Chondrocyte (in vitro differentiated cells): Measurements from ENCODE around the gene UBE2Q1. TPM values are rescaled to one million over a fixed set of nuclear protein-coding genes. Genes with fewer than 3 reads are reported as not detected.
A peak's percentile ranks its signal among the peaks of the same experiment; 100 is the strongest.

Source experiments
- DNase-seq: peaks from one replicate; pipeline ENCODE4 v3.0.0; 2021; ENCODE audit warnings: mixed read lengths, low spot score
- H3K27ac Mint-ChIP-seq: one replicate; pipeline ENCODE4 v1.8.0; 2021; ENCODE audit warnings: mild to moderate bottlenecking, moderate library complexity, mixed read lengths; ENCODE audit not compliant: unreplicated experiment
- H3K27me3 Mint-ChIP-seq: 2 replicates; pipeline ENCODE4 v1.8.0; 2021; ENCODE audit warnings: low read depth, mixed read lengths
- H3K36me3 Mint-ChIP-seq: 2 replicates; pipeline ENCODE4 v1.8.0; 2021; ENCODE audit warnings: low read depth, mixed read lengths
- H3K4me1 Mint-ChIP-seq: 2 replicates; pipeline ENCODE4 v1.8.0; 2021; ENCODE audit warnings: low read depth, mild to moderate bottlenecking, mixed read lengths
- H3K4me3 Mint-ChIP-seq: one replicate; pipeline ENCODE4 v1.8.0; 2021; ENCODE audit warnings: mild to moderate bottlenecking, moderate library complexity, mixed read lengths; ENCODE audit not compliant: unreplicated experiment
- H3K9me3 Mint-ChIP-seq: 2 replicates; pipeline ENCODE4 v1.8.0; 2021; ENCODE audit warnings: low read depth, mixed read lengths
- total RNA-seq: library from RNA; stranded (reverse); gene quantifications from 3 replicates; pipeline ENCODE4 v1.2.1, GENCODE V29; 2021
- TF ChIP-seq, protein P1 (sequence below): fragments of 200-600 bp; sonication (generic); IDR thresholded peaks from 2 replicates; pipeline ENCODE4 v1.5.0; 2021; ENCODE audit warnings: antibody characterized with exemption, mild to moderate bottlenecking, moderate library complexity

The UBE2Q1 gene
- total RNA-seq, 1 donor from 2014 or later = 92.6 TPM

DNA sequence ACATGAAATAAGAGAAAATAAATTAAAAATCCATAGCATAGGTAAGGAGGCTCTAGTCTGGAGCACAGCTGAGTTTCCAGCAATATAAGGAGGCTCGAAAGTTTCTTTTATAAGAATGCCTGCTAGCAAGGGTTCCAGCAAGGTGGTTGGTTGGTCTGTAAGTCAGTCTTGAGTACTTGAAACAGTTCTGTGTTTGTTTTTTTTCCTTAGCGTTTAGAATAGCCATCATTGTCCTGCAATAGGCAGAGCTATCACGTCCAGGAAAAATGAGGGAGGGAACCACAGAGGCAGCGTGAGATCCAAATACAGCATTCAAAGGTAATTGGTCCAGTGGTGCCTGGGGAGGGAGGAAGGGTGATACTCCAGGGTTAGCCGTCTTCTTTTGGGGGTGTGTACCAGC, 8.4 kb downstream of the UBE2Q1 start:
- no peak for DNase-seq
- Mint-ChIP-seq H3K4me1 (peaks cover 16% of the 10 kb centered on the region), H3K27ac (no peak overlapping the region)

DNA sequence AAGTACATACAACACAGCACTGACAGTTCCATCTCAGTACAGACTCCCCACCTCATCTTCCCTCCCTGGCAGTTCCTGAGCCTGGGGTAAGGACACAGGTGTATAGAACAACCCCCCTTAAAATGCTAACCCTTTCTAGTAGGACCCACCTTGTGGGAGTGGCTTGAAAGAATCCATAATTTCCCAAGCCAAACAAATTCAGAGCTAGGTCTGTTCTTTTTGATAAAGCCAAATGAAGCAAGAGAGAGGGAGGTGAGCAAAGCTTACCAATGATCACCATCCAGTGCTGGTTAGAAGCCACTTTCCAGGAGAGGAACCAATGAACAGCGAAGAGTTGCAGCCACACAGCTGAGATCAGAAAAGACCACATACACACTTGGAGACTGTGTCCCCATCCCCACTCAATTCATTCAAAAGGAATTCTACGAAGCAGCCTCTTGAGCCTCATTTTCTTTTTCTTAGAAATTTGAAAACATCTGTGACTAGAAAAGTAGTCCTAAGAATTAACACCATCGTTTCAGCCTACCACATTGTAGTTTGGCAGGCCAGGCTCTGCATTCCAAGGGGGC, 9.2 kb downstream of the UBE2Q1 start:
- H3K9me3 Mint-ChIP-seq = no peaks in the 10 kb centered on the region
- no peak overlapping the region for H3K4me3 Mint-ChIP-seq
- no peaks in the 10 kb centered on the region for H3K27me3 Mint-ChIP-seq
- TF ChIP-seq, protein P1, sequence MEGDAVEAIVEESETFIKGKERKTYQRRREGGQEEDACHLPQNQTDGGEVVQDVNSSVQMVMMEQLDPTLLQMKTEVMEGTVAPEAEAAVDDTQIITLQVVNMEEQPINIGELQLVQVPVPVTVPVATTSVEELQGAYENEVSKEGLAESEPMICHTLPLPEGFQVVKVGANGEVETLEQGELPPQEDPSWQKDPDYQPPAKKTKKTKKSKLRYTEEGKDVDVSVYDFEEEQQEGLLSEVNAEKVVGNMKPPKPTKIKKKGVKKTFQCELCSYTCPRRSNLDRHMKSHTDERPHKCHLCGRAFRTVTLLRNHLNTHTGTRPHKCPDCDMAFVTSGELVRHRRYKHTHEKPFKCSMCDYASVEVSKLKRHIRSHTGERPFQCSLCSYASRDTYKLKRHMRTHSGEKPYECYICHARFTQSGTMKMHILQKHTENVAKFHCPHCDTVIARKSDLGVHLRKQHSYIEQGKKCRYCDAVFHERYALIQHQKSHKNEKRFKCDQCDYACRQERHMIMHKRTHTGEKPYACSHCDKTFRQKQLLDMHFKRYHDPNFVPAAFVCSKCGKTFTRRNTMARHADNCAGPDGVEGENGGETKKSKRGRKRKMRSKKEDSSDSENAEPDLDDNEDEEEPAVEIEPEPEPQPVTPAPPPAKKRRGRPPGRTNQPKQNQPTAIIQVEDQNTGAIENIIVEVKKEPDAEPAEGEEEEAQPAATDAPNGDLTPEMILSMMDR = no peak
- peaks cover 15% of the 10 kb centered on the region for H3K4me1 Mint-ChIP-seq
- H3K27ac Mint-ChIP-seq = no peak overlapping the region
- no peak for DNase-seq
- H3K36me3 Mint-ChIP-seq = peaks cover 36% of the 10 kb centered on the region

More for the DNA sequence above, 8.4 kb downstream of the UBE2Q1 start:
- Mint-ChIP-seq H3K36me3 (peaks cover 42% of the 10 kb centered on the region), H3K4me3 (no peak overlapping the region), H3K27me3 (no peaks in the 10 kb centered on the region), H3K9me3 (no peaks in the 10 kb centered on the region)
- TF ChIP-seq, protein P1 = no peak

DNA sequence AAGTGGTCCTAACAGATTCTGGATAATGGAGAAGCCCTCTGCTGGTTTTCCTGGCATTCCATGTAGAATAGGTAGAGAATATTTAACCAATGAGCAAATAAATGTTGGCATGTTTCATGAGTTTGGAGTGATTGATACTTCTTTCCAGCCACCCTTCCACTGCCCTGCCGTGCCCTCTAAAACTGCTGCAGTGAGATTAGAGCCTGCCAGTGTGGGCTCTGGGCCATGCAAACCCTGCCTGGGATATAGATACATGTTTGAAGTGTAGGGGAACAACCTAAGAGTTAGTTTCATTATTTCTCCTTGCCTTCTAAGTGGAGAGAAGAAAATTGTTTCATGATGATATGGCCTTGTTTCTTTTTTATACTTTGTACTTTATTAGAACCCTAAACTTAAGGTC, 10.4 kb downstream of the UBE2Q1 start:
- Mint-ChIP-seq H3K27ac (no peak overlapping the region), H3K36me3 (peaks cover 27% of the 10 kb centered on the region), H3K27me3 (no peaks in the 10 kb centered on the region), H3K4me3 (no peak overlapping the region), H3K4me1 (peaks cover 8% of the 10 kb centered on the region), H3K9me3 (no peaks in the 10 kb centered on the region)
- no peak for DNase-seq
- TF ChIP-seq, protein P1 = no peak

DNA sequence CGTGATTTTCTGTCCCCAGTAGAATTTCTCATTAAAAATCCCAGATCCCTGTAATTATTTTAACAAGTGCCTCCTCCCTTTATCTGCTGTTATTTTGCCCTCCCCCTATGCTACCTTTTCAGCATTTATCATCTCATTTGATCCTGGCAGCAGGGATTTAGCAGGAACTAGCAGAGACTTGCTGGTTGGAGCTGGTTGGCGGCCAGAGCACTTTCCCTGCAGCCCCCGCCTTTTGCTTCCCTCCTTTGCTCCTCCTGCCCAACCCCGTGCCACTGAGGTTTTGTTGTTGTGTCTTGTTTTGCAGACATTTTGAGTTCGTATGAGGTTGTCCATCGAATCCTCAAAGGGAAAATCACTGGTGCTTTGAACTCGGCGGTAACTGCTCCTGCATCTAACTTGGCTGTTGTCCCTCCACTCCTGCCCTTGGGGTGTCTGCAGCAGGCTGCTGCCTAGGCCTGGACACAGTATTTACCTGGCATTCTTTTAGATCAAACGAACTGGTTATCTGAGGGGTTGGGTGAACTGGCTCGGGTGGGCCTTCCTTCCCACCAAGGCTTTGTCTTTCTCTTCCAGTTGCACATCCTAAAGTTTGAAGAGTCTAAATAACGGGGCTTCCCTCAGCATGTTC, 11.2 kb downstream of the UBE2Q1 start:
- TF ChIP-seq, protein P1 = no peak
- Mint-ChIP-seq H3K27ac (no peak overlapping the region), H3K4me1 (peaks cover 8% of the 10 kb centered on the region), H3K9me3 (no peaks in the 10 kb centered on the region), H3K36me3 (peaks cover 23% of the 10 kb centered on the region), H3K27me3 (peaks cover 2% of the 10 kb centered on the region), H3K4me3 (no peak overlapping the region)
- no peak for DNase-seq

DNA sequence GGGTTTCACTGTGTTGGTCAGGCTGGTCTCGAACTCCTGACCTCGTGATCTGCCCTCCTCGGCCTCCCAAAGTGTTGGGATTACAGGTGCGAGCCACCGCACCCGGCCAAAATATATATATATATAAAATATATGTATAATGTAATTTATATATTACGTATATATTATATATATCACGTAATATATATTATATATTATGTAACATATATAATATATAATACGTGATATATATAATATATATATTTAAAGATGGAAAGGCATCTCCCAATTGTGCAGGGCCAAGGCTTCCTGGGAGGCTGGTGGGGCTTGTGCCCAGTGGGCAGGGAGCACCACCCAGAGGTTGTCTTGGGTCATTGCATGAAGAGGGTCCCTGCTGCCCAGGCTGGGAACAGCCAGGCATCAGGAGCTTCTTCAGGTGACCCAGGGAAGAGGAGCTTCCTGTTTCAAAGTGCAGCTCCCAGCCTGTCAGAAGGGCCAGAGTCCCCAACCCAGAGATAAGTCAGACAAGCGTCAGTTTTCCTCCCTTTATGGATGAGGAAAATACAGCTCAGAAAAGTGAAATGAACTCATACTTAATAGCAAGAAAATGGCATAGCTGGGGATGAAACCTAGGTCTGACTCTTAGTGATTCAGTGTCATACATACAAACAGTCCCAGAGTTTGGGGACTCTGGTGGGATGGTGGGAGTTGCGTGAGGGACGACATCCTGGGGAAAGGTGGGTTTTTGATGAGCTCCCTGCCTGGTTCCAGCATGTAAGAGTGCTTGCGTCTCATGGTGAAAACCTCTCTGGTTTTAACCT, 12.0 kb downstream of the UBE2Q1 start:
- Mint-ChIP-seq H3K4me3 (no peak overlapping the region), H3K27me3 (peaks cover 10% of the 10 kb centered on the region), H3K9me3 (no peaks in the 10 kb centered on the region), H3K36me3 (peaks cover 18% of the 10 kb centered on the region), H3K4me1 (peaks cover 8% of the 10 kb centered on the region), H3K27ac (no peak overlapping the region)
- TF ChIP-seq, protein P1 = peak; percentile 83
- no peak for DNase-seq
